Activated naive CD8-positive, alpha-beta T cell treated with anti-CD3 and anti-CD28 coated beads, Interleukin-2, amount 10 ng/mL, durations not matched to agents 7 days and 5 days (primary cell): Measurements from ENCODE around the gene CCNL2. TPM values are rescaled to one million over a fixed set of nuclear protein-coding genes. Genes with fewer than 3 reads are reported as not detected.
A peak's percentile ranks its signal among the peaks of the same experiment; 100 is the strongest.
"Not testable (repeated sequence)": the region's sequence is repeated elsewhere in the genome, so short reads cannot be mapped to it uniquely, and the experiment has no call there.

Source experiments
- ATAC-seq: fragments of 150-1000 bp; cut with Tn5 transposase; one replicate; pipeline ENCODE4 v1.10.0; 2021; ENCODE audit warnings: low read depth, moderate library complexity
- POLR2A ChIA-PET: fragments of 350-600 bp; sonication (Branson Sonifier 250); formaldehyde crosslinking; loops from one replicate; lab custom pipeline; 2021; ENCODE audit warnings: antibody characterized with exemption; lab: Charles Lee
- DNase-seq: peaks from one replicate; pipeline ENCODE4 v3.0.0; 2021
- H3K27ac Mint-ChIP-seq: one replicate; pipeline ENCODE4 v1.8.0; 2022; ENCODE audit warnings: mild to moderate bottlenecking, mixed read lengths
- H3K27me3 Mint-ChIP-seq: one replicate; pipeline ENCODE4 v1.8.0; 2022; ENCODE audit warnings: mild to moderate bottlenecking, moderate library complexity, mixed read lengths
- H3K36me3 Mint-ChIP-seq: one replicate; pipeline ENCODE4 v1.8.0; 2021; ENCODE audit warnings: mild to moderate bottlenecking, mixed read lengths
- H3K4me1 Mint-ChIP-seq: one replicate; pipeline ENCODE4 v1.8.0; 2021; ENCODE audit warnings: mixed read lengths
- H3K4me3 Mint-ChIP-seq: one replicate; pipeline ENCODE4 v1.8.0; 2022; ENCODE audit warnings: mild to moderate bottlenecking, moderate library complexity, mixed read lengths
- H3K9me3 Mint-ChIP-seq: one replicate; pipeline ENCODE4 v1.8.0; 2021; ENCODE audit warnings: mixed read lengths
- total RNA-seq, 2 experiments: library from RNA; stranded (reverse); gene quantifications; one replicate each; pipeline ENCODE4 v1.2.3, GENCODE V29; 2021

CCNL2 gene
- total RNA-seq, 2 experiments from 2014 or later = 201 to 211 TPM

DNA sequence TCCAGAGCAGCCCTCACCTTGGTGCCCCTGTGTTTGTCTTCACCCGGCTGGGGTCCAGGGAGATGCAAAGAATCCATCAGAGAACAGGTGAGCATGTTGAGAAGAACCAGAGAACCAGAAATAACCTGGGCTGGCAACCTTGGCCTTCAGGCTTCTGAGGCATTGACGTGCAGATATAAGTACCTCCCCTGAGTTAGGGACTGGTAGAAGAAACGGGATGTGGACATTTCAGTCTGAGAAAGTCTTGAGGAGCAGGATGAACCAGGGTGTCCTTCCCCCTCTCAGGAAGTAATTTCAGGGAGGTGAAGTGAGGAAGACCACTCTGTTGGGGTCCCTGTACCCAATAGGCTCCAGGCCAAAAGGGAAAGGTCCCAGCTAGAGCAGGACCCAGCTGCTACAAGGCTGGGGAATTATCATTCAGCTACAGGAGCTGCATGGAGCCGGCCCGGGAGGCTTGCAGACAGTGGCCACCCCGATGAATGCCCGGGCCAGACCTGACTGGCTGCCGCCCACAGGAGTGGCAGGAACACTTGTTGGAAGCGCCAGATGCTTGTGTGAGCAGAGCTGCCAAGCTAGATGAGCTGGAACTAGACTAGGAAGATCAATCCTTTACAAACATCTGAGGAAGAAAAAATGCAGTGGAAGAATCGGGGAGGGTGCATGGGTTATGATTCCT lies 22.4 kb downstream of the CCNL2 start:
- no peak for ATAC-seq
- POLR2A ChIA-PET = interaction anchor here (0.7 to 4.0 kb wide), 4 partner anchors 23 to 123 kb away, joined by 3 to 45 read pairs (median 20); partner anchors contain the start of genes CCNL2 and MRPL20
- Mint-ChIP-seq H3K36me3 (no peaks in the 10 kb centered on the region), H3K4me3 (no peak overlapping the region), H3K4me1 (peaks cover 9% of the 10 kb centered on the region), H3K27me3 (no peaks in the 10 kb centered on the region), H3K9me3 (no peaks in the 10 kb centered on the region), H3K27ac (peak overlapping the region; percentile 95)
- DNase-seq = no peak

DNA sequence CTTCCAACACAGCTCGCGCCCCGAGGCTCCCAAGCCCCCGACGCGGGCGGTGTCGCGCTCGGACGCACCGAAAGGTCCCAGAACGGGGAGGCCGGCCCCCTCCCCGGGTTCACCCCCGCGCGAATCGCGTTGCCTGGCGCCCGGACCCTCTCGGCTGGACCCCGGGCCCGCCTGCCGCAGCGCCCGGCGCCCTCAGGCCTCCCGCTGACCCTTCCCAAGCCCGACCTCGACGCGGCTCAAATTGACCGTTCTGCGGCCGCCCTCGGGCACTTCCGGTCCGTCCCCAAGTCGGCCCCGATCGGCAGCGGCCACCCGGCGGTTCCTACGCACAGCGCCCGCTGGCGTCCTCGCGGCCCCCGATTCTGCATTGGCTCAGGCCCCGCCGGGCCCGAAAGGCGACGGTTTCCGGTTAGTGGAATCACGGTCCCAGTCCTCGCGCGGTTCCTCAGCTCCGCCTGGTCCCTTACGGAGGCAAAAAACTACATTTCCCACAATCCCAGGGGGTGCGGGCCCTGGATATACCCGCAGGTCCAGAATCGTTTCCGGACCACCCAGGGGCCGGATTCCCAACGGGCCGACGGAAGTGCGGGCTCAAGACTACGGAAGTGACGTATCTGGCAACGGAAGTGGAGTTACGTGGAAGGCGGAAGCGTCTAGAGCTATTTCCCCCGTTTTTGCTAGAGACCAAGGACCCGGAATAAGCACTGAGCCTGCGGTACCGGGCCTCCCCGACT lies 24.0 kb downstream of the CCNL2 start, which contains the start of gene AURKAIP1:
AURKAIP1 (minus strand) TSS at position 279 of the 734 bp plus-strand sequence. CDS start 451 bp downstream, outside the sequence.
- DNase-seq (peak; percentile 89), ATAC-seq (peak; percentile 87)
- H3K9me3 Mint-ChIP-seq = no peaks in the 10 kb centered on the region
- H3K27ac Mint-ChIP-seq = peak within 1 kb of the TSS; percentile 95
- peak within 1 kb of the TSS; percentile 91 for H3K4me3 Mint-ChIP-seq
- POLR2A ChIA-PET = interaction anchor here (0.5 to 4.0 kb wide), 19 partner anchors 16 to 363 kb away, joined by 3 to 45 read pairs (median 3); partner anchors contain the start of genes ANKRD65, CCNL2, MIB2 and MRPL20
- H3K4me1 Mint-ChIP-seq = peaks cover 13% of the 10 kb centered on the region
- no peaks in the 10 kb centered on the region for H3K27me3 Mint-ChIP-seq
- H3K36me3 Mint-ChIP-seq = no peaks in the 10 kb centered on the region

DNA sequence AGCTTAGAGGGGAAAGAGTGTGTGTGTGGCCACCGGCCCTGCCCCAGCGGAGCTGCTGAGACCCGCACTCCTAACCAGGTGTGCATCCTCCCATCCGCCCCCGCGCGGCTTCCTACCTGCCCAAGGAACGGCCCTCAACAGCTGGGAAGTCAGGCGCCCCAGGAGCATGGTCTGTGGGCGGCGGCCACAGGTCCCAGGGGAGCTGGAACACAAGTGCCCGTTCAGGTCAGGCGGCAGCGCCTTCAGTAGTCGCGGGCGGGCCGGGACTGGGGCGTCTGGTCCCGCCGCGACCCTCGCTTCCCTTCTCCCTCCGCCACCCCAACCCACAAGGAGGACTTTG lies 24.6 kb downstream of the CCNL2 start:
- no peaks in the 10 kb centered on the region for H3K9me3 Mint-ChIP-seq
- no peaks in the 10 kb centered on the region for H3K36me3 Mint-ChIP-seq
- DNase-seq (no peak), ATAC-seq (no peak)
- peaks cover 13% of the 10 kb centered on the region for H3K4me1 Mint-ChIP-seq
- H3K4me3 Mint-ChIP-seq = peak overlapping the region; percentile 80
- H3K27me3 Mint-ChIP-seq = no peaks in the 10 kb centered on the region
- H3K27ac Mint-ChIP-seq = peak overlapping the region; percentile 95
- POLR2A ChIA-PET = interaction anchor here (0.5 to 4.0 kb wide), 14 partner anchors 15 to 362 kb away, joined by 3 to 45 read pairs (median 4); partner anchors contain the start of genes CCNL2, MIB2 and MRPL20

- ATAC-seq = no peak
- Mint-ChIP-seq H3K27me3 (no peaks in the 10 kb centered on the region), H3K4me3 (peak overlapping the region; percentile 80), H3K36me3 (no peaks in the 10 kb centered on the region), H3K27ac (peak overlapping the region; percentile 95), H3K4me1 (peaks cover 13% of the 10 kb centered on the region), H3K9me3 (no peaks in the 10 kb centered on the region)
- POLR2A ChIA-PET = interaction anchor here (0.5 to 4.0 kb wide), 6 partner anchors 15 to 335 kb away, joined by 3 to 45 read pairs (median 4); partner anchors contain the start of genes CCNL2 and MRPL20
- DNase-seq = no peak
Measured at GRCh38 chr1:1373815-1374588, 25.1 kb downstream of the CCNL2 start.

- H3K4me3 Mint-ChIP-seq = peak overlapping the region; percentile 80
- no peaks in the 10 kb centered on the region for H3K36me3 Mint-ChIP-seq
- DNase-seq (no peak), ATAC-seq (no peak)
- no peak overlapping the region for H3K27ac Mint-ChIP-seq
- H3K4me1 Mint-ChIP-seq = peaks cover 13% of the 10 kb centered on the region
- H3K27me3 Mint-ChIP-seq = no peaks in the 10 kb centered on the region
- H3K9me3 Mint-ChIP-seq = no peaks in the 10 kb centered on the region
- POLR2A ChIA-PET = interaction anchor here (2.0 to 4.0 kb wide), 2 partner anchors 26 to 33 kb away, joined by 9 to 32 read pairs; partner anchors contain the start of genes CCNL2 and MRPL20
Measured at GRCh38 chr1:1373051-1373814, 25.9 kb downstream of the CCNL2 start.

DNA sequence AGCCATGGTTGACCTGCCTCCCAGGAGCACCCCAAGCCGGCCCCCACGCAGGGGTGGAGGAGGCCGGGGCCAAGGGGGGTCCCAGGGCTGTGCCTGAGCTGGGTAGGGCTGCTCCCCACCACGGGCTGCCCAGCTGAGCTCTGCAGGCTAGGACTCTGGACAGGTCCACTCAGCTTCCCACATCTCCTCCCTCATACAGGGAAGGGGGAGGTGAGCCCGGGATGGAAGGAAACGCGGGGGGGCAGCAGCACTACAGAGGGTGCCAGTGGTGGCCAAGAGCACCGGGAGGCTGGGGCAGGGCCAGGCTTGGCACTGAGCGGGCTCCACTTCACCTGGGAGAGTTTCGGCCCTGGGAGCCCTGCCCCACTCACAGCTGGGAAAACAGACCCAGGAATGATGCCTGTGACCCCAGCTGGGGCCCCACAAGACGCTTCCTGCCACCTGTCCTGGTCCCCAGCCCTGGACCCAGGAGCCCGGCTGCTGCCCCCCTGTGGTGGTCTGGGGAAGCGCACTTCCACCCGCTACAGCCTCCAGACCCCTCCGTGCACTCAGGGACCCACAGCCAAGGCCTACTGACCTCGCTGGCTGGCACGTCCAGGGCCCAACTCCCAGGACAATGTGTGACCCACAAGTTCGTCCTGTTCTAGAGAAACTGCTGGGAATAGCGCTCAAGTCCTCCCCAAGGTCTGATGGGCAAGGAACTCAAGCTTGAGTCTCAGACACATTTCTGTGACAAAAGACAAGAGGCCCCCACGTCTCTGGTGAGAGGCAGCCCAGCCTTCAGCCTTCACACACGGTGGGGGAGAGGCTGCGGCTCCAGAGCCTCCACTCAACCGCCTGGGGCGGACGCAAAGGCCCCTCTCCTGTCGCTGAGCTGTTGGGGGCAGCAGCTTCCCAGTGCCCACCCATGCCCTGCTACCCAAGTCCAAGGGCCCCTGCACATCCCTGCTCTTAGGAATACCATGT lies 27.1 kb downstream of the CCNL2 start:
- POLR2A ChIA-PET = interaction anchor here (0.6 to 4.0 kb wide), 10 partner anchors 14 to 186 kb away, joined by 3 to 32 read pairs (median 5); partner anchors contain the start of genes CCNL2, MRPL20, MXRA8 and UBE2J2
- Mint-ChIP-seq H3K36me3 (no peaks in the 10 kb centered on the region), H3K9me3 (no peaks in the 10 kb centered on the region), H3K27me3 (no peaks in the 10 kb centered on the region), H3K27ac (peak overlapping the region; percentile 80), H3K4me3 (peak overlapping the region; percentile 42), H3K4me1 (peaks cover 13% of the 10 kb centered on the region)
- peak; percentile 88 for DNase-seq
- ATAC-seq = peak; percentile 33

DNA sequence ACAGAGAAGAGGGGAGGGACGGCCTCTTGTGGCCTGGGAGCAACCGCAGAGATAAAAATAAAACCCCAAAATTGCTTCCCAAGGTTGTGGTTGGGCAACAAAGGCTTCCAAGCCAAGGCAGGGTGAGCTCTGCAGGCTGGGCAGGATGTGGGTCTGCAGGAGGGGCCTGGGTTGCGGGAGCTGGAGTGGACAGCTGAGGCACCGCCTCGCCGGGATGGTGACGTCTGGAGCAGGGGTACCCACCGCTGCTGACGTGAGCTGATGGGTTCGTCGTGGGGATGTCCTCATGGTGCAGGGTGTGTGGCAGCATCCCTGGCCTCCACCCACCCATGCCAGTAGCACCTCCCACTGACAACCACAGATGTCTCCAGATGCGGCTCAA lies 27.8 kb downstream of the CCNL2 start:
- Mint-ChIP-seq H3K4me1 (peaks cover 12% of the 10 kb centered on the region), H3K9me3 (no peaks in the 10 kb centered on the region), H3K4me3 (peak overlapping the region; percentile 49), H3K27me3 (no peaks in the 10 kb centered on the region), H3K27ac (peak overlapping the region; percentile 51), H3K36me3 (no peaks in the 10 kb centered on the region)
- POLR2A ChIA-PET = interaction anchor here (0.6 to 3.3 kb wide), 9 partner anchors 13 to 185 kb away, joined by 3 to 11 read pairs (median 4); partner anchors contain the start of genes CCNL2, MRPL20, MXRA8 and UBE2J2
- peak; percentile 78 for DNase-seq
- ATAC-seq = peak; percentile 38

DNA sequence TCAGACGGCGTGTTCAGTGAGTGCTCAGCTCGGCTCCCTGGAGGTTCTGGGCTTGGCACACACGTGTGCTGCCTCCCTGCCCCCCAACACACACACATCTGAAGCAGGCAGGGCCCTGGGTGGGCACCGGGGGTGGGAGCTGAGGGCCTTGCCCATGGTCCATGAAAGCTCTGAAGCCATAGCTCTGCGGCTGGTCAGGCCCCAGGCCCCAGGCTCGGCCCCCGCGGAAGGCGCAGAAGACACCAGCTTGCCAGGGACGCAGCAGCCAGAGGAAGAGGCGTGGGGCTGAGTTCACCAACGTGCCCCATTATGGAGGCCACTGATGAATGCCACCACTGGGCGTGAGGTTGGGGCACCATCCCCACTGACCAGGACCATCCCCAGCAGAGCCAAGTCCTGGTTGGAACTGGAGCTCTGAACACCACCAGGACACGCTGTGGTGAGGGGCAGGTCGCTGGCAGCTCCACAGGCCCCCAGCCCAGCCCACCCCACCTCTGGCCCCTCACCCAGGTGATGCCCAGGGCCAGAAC lies 28.3 kb downstream of the CCNL2 start:
- no peak for ATAC-seq
- POLR2A ChIA-PET = interaction anchor here (1.0 to 3.3 kb wide), 7 partner anchors 12 to 97 kb away, joined by 3 to 11 read pairs (median 6); partner anchors contain the start of genes CCNL2, MRPL20, MXRA8 and UBE2J2

GRCh38 chr1:1370094-1370493 lies 29.0 kb downstream of the CCNL2 start:
- not testable (repeated sequence) for H3K36me3 Mint-ChIP-seq, H3K27ac Mint-ChIP-seq, H3K27me3 Mint-ChIP-seq, H3K4me3 Mint-ChIP-seq, DNase-seq, H3K9me3 Mint-ChIP-seq, ATAC-seq
- POLR2A ChIA-PET = interaction anchor here (1.3 to 3.3 kb wide), 3 partner anchors 12 to 49 kb away, joined by 3 to 11 read pairs (median 3); partner anchors contain the start of genes CCNL2 and MXRA8
- H3K4me1 Mint-ChIP-seq = peaks cover 12% of the 10 kb centered on the region

More for the DNA sequence above, 28.3 kb downstream of the CCNL2 start:
- peak overlapping the region; percentile 49 for H3K4me3 Mint-ChIP-seq
- no peaks in the 10 kb centered on the region for H3K27me3 Mint-ChIP-seq
- no peak for DNase-seq
- H3K36me3 Mint-ChIP-seq = no peaks in the 10 kb centered on the region
- H3K9me3 Mint-ChIP-seq = no peaks in the 10 kb centered on the region
- peaks cover 12% of the 10 kb centered on the region for H3K4me1 Mint-ChIP-seq
- H3K27ac Mint-ChIP-seq = no peak overlapping the region

- DNase-seq = no peak
- Mint-ChIP-seq H3K27ac (no peak overlapping the region), H3K9me3 (no peaks in the 10 kb centered on the region), H3K4me1 (peaks cover 7% of the 10 kb centered on the region), H3K36me3 (no peaks in the 10 kb centered on the region), H3K4me3 (no peak overlapping the region), H3K27me3 (no peaks in the 10 kb centered on the region)
- POLR2A ChIA-PET = interaction anchor here (0.6 kb wide), 1 partner anchor 47 kb away, joined by 3 read pairs; no protein-coding TSS in a partner anchor
- no peak for ATAC-seq
Measured at GRCh38 chr1:1367315-1367714, 31.8 kb downstream of the CCNL2 start.

DNA sequence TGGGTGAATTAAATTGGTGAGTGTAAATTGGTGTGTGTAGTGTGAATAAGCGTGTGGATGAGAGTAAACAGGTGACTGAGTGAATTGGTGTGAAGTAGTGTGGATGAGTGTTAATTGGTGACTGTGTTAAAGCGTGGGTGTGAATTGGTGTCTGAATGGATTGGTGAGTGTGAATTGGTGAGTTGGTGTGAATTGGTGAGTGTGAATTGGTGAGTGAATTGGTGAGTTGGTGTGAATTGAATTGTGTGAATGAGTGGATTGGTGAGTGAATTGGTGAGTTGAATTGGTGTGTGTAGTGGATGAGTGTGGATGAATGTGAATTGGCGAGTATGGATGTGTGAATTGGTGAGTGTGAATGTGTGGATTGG lies 32.5 kb downstream of the CCNL2 start:
- H3K27ac Mint-ChIP-seq = no peak overlapping the region
- POLR2A ChIA-PET = no interaction called here
- no peaks in the 10 kb centered on the region for H3K9me3 Mint-ChIP-seq
- DNase-seq = no peak
- H3K4me3 Mint-ChIP-seq = no peak overlapping the region
- H3K36me3 Mint-ChIP-seq = no peaks in the 10 kb centered on the region
- ATAC-seq = no peak
- peaks cover 5% of the 10 kb centered on the region for H3K27me3 Mint-ChIP-seq
- H3K4me1 Mint-ChIP-seq = peaks cover 5% of the 10 kb centered on the region
